GM18858 (cell line): ENCODE results near the gene ZNF630.
A peak's percentile ranks its signal among the peaks of the same experiment; 100 is the strongest.
"Not testable (repeated sequence)": the region's sequence is repeated elsewhere in the genome, so short reads cannot be mapped to it uniquely, and the experiment has no call there.

Source experiments
- ATAC-seq: cut with Tn5 transposase; IDR thresholded peaks from one replicate; pipeline ENCODE4 v1.9.1; 2021; ENCODE audit not compliant: unreplicated experiment

ZNF630 gene

DNA sequence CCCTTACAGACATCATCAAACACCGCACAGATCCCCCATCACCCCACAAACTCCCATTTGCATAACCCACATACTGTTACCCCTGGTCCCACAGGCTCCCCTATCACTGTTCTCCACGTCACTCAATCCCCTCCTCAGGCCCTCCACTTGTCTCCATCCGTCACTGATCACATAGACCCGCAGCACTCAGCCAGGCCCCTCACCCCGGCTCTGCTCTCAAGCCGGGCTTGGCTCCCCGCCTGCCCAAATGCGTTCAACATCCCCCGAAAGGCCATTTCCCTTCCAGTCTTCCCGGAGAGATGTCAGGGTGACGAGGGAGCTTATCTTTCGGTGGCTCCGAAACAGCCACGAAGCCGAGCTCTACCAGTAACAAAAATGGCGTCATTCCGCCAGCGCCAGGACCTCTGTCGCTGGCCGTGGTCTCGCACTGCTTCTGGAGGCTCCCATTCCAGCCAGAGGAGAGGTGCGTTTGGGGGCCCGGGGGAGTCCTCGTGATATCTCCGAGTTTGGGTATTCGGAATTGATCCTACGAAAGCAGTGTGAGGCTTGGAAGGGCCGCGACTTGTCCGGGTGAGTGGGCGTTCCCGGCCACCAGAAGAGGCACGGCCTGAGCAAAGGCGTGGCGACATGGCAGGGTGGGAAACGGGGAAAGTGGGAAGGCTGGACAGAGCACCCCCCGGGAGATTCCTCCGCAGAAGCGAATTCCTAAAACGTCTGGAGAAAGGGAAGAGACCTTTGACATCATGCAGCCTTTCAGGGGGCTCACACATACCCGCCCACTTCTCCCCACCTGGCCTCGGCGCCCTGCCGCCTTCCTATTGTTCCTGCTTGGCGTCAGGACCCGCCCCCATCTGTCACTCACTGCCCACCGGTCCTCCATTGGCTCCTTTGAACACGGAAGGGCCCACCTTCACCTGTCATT, at the start of gene ZNF630:
Gene ZNF630, minus strand, starts transcription at position 577 of the 922 bp plus-strand sequence. CDS start 4,754 bp downstream, outside the sequence.
- ATAC-seq = peak; percentile 61

DNA sequence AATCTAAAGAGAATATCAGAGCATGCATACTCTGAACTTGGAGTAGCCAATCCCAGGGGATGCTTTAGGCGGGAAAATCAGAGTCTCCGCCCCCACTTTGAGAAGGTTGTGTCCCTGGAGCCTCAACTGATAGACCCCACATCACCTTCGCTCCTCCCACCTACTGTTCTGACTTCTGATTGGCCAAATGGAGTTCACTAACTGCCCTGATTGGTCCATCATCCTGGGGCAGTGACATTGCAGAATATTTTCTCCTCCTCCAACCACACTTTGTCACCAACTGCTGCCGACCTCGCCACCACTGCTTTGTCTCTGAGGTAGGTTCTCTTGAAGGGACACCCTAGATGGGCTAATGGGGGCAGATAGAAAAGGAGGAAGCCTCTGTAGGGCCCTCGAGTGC, 36.3 kb upstream of the ZNF630 start:
- ATAC-seq = no peak

GRCh38 chrX:48102874-48103374, 31.5 kb upstream of the ZNF630 start:
- no peak for ATAC-seq

- ATAC-seq = no peak
Observed at GRCh38 chrX:48101443-48101842, 30.0 kb upstream of the ZNF630 start.

GRCh38 chrX:48092558-48092957, 21.1 kb upstream of the ZNF630 start:
- ATAC-seq = not testable (repeated sequence)

- ATAC-seq = no peak
Observed at GRCh38 chrX:48090123-48090522, 18.7 kb upstream of the ZNF630 start.

- ATAC-seq = no peak
Observed at GRCh38 chrX:48086082-48086481, 14.6 kb upstream of the ZNF630 start.

- ATAC-seq = no peak
Observed at GRCh38 chrX:48083706-48084105, 12.3 kb upstream of the ZNF630 start.

GRCh38 chrX:48083212-48083611, 11.8 kb upstream of the ZNF630 start:
- no peak for ATAC-seq

GRCh38 chrX:48076343-48076742, 4.9 kb upstream of the ZNF630 start:
- peak; percentile 56 for ATAC-seq

GRCh38 chrX:48071986-48072605, 656 bp upstream of the ZNF630 start:
- ATAC-seq = no peak

DNA sequence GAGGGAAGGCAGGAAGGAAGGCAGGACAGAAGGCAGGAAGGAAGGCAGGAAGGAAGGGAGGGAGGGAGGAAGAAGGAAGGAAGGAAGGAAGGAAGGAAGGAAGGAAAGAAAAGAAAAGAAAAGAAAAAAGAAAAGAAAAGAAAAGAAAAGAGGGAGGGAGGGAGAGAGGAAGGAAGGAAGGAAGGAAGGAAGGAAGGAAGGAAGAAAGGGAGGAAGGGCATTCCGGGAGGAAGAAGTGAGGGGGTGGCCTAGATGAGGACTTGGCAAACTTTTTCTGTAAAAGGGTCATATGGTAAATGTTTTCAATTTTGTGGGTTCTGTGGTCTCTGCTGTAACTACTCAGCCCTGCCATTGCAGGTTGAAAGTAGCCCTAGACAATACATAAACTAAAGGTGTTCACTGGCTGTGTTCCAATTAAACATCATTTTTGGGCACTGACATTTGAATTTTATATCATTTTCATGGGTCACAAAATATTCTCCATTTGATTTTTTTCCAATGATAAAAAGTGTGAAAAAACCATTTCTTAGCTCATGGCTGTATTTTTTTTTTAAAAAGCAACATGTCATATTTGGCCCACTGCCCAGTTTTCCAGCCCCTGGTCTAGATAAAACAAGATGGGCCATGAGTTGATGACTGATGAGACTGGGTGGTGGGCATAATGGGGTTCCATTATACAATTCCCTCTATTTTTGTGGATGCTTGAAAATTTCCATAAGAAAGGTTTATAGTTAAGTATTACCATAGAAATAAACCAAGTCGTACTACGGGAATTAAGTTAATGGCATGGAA, 3.1 kb downstream of the ZNF630 start:
- no peak for ATAC-seq

DNA sequence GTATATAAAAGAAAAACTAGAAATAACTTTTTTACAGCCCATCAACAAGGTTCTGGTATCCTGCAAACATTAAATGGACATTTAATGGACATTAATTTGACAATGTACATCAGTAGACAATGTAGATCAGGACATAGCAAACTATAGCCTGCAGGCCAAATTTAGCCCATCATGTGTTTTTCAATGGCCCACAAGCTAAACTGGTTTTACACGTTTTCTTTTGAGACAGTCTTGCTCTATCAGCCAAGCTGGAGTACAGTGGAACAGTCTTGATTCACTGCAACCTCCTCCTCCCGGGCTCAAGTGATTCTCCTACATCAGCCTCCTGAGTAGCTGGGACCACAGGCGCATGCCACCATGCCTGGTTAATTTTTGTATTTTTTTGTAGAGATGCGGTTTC, 7.2 kb downstream of the ZNF630 start:
- ATAC-seq = no peak

DNA sequence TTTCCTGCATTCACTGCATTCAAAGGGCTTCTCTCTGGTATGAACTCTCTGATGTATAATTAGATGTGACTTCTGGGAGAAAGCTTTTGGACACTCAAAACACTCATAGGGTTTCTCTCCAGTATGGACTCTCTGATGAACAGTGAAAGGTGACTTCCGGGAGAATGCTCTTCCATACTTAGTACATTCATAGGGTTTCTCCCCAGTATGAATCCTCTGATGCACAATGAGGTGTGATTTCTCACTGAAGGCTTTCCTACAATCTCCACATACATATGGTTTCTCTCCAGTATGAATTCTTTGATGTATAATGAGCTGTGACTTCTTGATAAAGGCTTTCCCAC, 12.2 kb downstream of the ZNF630 start:
- no peak for ATAC-seq

GRCh38 chrX:48058621-48059295, 12.7 kb downstream of the ZNF630 start:
- ATAC-seq = no peak

- ATAC-seq = no peak
Observed at GRCh38 chrX:48046846-48047245, 24.6 kb downstream of the ZNF630 start.

GRCh38 chrX:48045410-48046311, 25.8 kb downstream of the ZNF630 start:
- ATAC-seq = no peak

DNA sequence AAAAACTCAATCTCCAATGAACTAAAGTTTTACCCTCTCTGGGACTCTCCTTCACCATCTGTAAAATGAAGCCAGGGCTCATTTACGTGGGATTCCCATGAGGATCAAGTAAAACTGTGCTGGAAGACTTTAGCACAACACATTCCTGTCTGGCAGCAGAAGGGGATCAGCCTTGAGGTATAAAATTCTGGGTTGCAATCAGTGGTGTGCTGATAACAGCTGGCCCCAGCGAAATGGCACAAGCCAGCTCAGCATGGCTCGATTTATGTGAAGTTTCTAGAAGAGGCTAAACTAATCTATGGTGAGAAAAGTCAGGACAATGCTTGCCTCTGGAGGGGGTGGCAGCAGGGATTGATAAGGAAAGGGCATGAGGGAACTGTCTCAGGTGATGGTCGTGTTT, 28.4 kb downstream of the ZNF630 start:
- ATAC-seq = no peak

DNA sequence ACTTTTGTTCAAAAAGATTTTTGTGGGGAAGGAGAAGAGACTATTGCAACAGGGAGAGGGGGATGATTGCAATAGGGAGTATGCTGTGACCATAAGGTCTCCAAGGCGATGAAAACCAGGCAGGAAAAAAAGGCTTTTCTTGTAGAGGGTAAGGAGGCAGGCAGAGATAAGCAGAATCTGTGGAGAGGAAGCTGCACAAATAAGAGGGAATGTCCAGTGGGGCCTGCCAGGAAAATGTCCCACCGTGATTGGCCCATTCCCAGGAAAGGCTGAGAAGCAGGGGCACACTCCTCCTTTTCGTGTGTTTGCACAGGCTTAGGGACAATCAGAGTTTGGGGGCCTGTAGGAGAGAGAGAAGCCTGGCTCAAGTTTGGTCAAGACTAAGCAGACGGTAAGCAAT, 35.5 kb downstream of the ZNF630 start:
- no peak for ATAC-seq

- not testable (repeated sequence) for ATAC-seq
Observed at GRCh38 chrX:48030641-48031173, 40.7 kb downstream of the ZNF630 start.
